DMS 273 (cell line): ENCODE results near the gene ADAP2.
"Not testable (repeated sequence)": the region's sequence is repeated elsewhere in the genome, so short reads cannot be mapped to it uniquely, and the experiment has no call there.

Source experiments
- DNase-seq: peaks from one replicate; lab custom pipeline; 2025; ENCODE audit not compliant: unreplicated experiment; lab: John Stamatoyannopoulos, UW

Gene ADAP2

GRCh38 chr17:30921544-30922196 lies at the start of gene ADAP2:
ADAP2 (plus strand) TSS chr17:30921945; CDS start chr17:30922015, 70 bp downstream.
- DNase-seq = peak; percentile 53

GRCh38 chr17:30886187-30886586 lies 35.6 kb upstream of the ADAP2 start:
- no peak for DNase-seq

GRCh38 chr17:30894236-30894635 lies 27.5 kb upstream of the ADAP2 start:
- DNase-seq = no peak

GRCh38 chr17:30897311-30897710 lies 24.4 kb upstream of the ADAP2 start:
- DNase-seq = no peak

- peak; percentile 53 for DNase-seq
Measured at GRCh38 chr17:30905742-30906100, 16.0 kb upstream of the ADAP2 start.

GRCh38 chr17:30906101-30906911 lies 15.4 kb upstream of the ADAP2 start, which contains the start of gene TEFM:
TEFM (minus strand) TSS chr17:30906238; CDS start chr17:30906198, 40 bp downstream.
- DNase-seq = peak; percentile 95

- no peak for DNase-seq
Measured at GRCh38 chr17:30908717-30909420, 12.9 kb upstream of the ADAP2 start.

- DNase-seq = not testable (repeated sequence)
Measured at GRCh38 chr17:30910151-30910550, 11.6 kb upstream of the ADAP2 start.

GRCh38 chr17:30913955-30914354 lies 7.8 kb upstream of the ADAP2 start:
- no peak for DNase-seq

GRCh38 chr17:30915833-30916611 lies 5.7 kb upstream of the ADAP2 start:
- DNase-seq = no peak

- DNase-seq = no peak
Measured at GRCh38 chr17:30917050-30917449, 4.7 kb upstream of the ADAP2 start.

GRCh38 chr17:30920282-30920681 lies 1.5 kb upstream of the ADAP2 start:
- DNase-seq = no peak

GRCh38 chr17:30920683-30921543 lies 832 bp upstream of the ADAP2 start:
- no peak for DNase-seq

- DNase-seq = peak; percentile 37
Measured at GRCh38 chr17:30922235-30923030, 688 bp downstream of the ADAP2 start.

GRCh38 chr17:30924341-30924740 lies 2.6 kb downstream of the ADAP2 start:
- DNase-seq = peak; percentile 17

GRCh38 chr17:30926516-30926915 lies 4.8 kb downstream of the ADAP2 start:
- no peak for DNase-seq

- no peak for DNase-seq
Measured at GRCh38 chr17:30927756-30928155, 6.0 kb downstream of the ADAP2 start.

GRCh38 chr17:30928584-30928983 lies 6.8 kb downstream of the ADAP2 start:
- DNase-seq = no peak

- DNase-seq = no peak
Measured at GRCh38 chr17:30929081-30929633, 7.4 kb downstream of the ADAP2 start.
